Measurements from ENCODE around the gene APOBEC3C.
"Not testable (repeated sequence)": the region's sequence is repeated elsewhere in the genome, so short reads cannot be mapped to it uniquely, and the experiment has no call there.

The APOBEC3C gene

DNA sequence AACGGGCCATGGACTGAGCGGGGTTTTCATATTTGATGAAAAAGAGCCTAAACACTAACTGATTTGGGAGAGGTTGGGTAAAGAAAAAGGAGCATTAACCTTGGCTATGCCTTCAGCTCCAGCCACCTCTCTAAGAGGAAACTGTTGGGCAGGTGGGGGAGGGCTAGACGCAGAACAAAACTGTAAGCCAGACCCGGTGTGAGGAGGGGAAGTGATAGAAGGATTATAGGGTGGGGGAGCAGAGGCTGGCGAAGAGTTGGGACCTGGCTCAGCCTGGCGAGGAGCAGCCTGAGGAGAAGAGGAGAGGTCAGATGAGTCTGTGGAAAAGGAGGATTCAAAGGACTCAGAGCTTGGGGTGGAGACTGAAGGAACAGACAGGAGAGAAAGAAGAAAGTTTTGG, 47.2 kb downstream of the APOBEC3C start:
- DNase-seq (ENCODE audit: low spot score) = not testable (repeated sequence)

DNA sequence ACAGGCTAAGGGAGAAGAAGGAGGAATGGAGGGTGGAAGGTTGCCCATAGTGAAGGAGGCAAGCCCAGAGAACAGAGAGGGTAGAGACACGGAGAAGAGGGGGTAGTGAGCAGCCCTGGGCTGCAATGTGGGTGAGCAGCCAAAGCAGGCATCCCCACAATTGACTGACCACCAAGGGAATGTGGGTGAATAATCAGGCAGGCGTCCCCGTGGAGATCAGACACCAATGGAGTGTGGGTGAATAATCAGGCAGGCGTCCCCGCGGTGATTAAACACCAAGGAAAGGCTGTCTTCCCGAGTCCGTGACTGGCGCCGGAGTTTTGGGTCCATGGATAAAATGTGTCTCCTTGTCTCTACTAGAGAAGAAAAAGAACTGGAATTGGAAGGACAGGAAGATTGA, 47.9 kb downstream of the APOBEC3C start:
- DNase-seq (ENCODE audit: low spot score) = not testable (repeated sequence)

DNA sequence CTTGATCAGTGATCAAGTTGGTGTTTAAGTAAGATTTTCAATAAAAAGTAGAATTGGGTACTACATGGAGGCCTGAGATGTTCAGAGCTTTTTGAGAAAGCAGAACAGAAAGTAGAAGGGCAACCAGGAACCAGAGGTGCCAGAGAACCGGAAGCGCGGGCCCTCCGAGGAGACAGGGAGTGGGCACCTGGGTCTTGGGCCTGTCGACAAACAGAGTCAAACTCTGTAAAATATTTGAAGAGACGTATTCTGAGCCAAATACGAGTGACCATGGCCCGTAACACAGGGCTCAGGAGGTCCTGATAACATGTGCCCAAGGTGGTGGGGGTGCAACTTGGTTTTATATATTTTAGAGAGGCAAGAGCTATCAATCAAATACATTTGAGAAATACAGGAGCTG, 49.8 kb downstream of the APOBEC3C start:
- DNase-seq (ENCODE audit: low spot score) = not testable (repeated sequence)

DNA sequence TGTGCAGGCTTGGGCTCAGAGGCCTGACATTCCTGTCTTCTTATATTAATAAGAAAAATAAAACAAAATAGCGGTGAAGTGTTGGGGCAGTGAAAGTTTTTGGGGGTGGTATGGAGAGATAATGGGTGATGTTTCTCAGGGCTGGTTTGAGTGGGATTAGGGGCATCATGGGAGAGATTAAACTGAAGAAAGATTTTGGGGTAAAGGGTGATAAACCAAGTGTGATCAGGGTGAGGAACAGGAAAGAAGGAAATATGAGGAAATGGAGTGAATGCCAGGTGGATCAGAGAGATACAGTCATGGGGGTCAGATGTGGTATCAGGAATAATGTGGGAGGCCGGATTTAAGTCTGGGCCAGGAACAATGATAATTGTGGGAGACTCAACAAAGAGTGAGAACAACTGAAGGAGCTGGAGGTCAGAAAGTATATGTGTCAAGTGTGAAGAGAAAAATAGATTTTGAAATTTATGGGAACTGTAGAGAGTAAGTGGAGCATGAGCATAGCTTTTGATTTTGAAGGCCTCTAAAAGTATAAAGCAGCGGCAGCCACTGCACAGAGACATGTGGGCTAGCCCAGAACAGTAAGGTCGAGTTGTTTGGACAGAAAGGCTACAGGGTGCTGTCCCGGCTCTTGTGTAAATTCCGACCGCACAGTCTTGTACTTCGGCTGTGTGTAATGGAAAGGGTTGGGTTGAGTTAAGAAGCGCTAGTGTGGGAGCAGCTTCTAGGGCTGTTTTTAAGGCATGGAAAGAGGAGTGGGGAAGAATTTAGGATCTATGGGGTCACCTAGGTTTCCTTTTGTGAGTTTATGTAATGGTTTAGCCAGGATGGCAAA, 52.6 kb downstream of the APOBEC3C start:
- DNase-seq (ENCODE audit: low spot score) = not testable (repeated sequence)

DNA sequence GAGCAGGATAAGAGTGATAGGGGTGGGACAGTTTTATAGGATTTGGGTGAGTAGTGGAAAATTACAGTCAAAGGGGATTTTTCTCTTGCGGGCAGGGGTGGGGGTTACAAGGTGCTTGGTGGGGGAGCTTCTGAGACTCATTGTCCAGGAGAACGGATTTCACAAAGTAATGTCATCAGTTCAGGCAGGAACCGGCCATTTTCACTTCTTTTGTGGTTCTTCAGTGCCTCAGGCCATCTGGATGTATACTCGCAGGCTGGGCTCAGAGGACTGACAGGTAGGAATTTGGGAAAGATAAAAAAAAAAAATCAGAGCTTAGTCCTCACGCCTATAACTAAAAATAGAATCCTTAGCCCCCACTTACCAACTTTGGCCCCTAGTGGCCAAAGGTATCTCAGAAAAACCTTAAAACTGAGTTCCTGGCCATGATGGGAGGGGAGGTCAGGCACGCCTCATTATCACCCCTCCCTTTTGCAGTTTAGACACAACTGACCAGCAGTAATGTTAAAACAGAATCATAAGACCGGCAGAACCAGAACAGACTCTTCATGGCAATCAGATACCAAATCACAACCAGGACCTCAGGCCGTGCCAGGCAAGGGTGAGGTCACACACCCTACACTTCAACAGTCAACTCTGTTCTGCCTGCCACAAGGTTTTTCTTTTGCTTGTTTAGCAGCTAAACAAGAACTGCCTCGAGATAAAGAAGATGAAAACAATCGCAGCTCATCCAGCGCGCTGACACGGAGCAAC, 54.2 kb downstream of the APOBEC3C start:
- DNase-seq (ENCODE audit: low spot score) = no peak

All from pons (tissue), 1 donor.